Kidney (tissue), 14 donors: ENCODE data around the gene HLA-DMB. TPM values are rescaled to one million over a fixed set of nuclear protein-coding genes. Genes with fewer than 3 reads are reported as not detected.

ENCODE experiments used
- DNase-seq, 5 donors: peaks; one replicate each; pipeline ENCODE4 v3.0.0-alpha.2; 2013 to 2020
- FAIRE-seq: peaks from 2 replicates; lab custom pipeline; 2012; peaks lifted over from hg19 to GRCh38; lab: Jason Lieb, UNC
- H3K27ac ChIP-seq, 2 donors: one replicate each; pipeline ENCODE4 v1.7.0; 2013; ENCODE audit warnings: low read depth in 2 of 2, low read length in 2 of 2, inconsistent platforms in 1 of 2
- H3K27me3 ChIP-seq: one replicate; pipeline ENCODE4 v1.7.1; 2013; ENCODE audit warnings: low read length, inconsistent platforms; ENCODE audit not compliant: control insufficient read depth, insufficient read depth
- H3K36me3 ChIP-seq, 3 donors: one replicate each; pipeline versions ENCODE4 v1.7.0 to v1.7.1; 2013; ENCODE audit warnings: low read length in 3 of 3, control low read depth in 1 of 3, inconsistent platforms in 1 of 3; ENCODE audit not compliant: insufficient read depth in 3 of 3, control insufficient read depth in 2 of 3
- H3K4me1 ChIP-seq, 3 donors: one replicate each; pipeline versions ENCODE4 v1.7.0 to v1.7.1; 2013; ENCODE audit warnings: low read length in 3 of 3, inconsistent platforms in 1 of 3, low read depth in 1 of 3; ENCODE audit not compliant: control insufficient read depth in 2 of 3, insufficient read depth in 2 of 3
- H3K4me3 ChIP-seq, 3 donors: one replicate each; pipeline versions ENCODE4 v1.7.0 to v1.8.1; 2013; ENCODE audit warnings: low read length in 3 of 3, control low read depth in 1 of 3, inconsistent platforms in 1 of 3
- H3K9ac ChIP-seq, 3 donors: one replicate each; pipeline versions ENCODE4 v1.7.0 to v1.7.1; 2013; ENCODE audit warnings: low read length in 3 of 3, control low read depth in 1 of 3, inconsistent platforms in 1 of 3
- H3K9me3 ChIP-seq, 3 donors: one replicate each; pipeline versions ENCODE4 v1.7.0 to v1.7.1; 2013; ENCODE audit warnings: low read length in 3 of 3, control low read depth in 1 of 3, inconsistent platforms in 1 of 3; ENCODE audit not compliant: control insufficient read depth in 2 of 3, insufficient read depth in 1 of 3
- intact Hi-C: fragments of 100-400 bp; cut with DNase I; formaldehyde crosslinking; loops from one replicate; pipeline ENCODE4 v1.11.1; 2022
- polyA plus RNA-seq: library from polyadenylated mRNA; stranded (reverse); fragments of 350-450 nt; fragmentation: Illumina TruSeq; extraction: RNeasy Lipid Tissue Mini Kit (QIAGEN cat#74804); gene quantifications from one replicate; pipeline ENCODE4 v1.2.3, GENCODE V29; 2014; ENCODE audit warnings: low read depth, low replicate concordance; ENCODE audit not compliant: insufficient read depth
- total RNA-seq: library from RNA; stranded (reverse); fragmentation: NEBNext Ultra II Directional; extraction: Animal tissue kit (Norgen Biotek cat#: 25700); gene quantifications from one replicate; pipeline ENCODE4 v1.2.1, GENCODE V29; 2021
- TF ChIP-seq, protein P1 (sequence below): IDR thresholded peaks from 3 replicates; pipeline ENCODE4 v1.5.1; 2012; ENCODE audit warnings: mild to moderate bottlenecking, moderate library complexity, borderline replicate concordance; ENCODE audit not compliant: insufficient read depth; ENCODE audit errors: extremely low read depth
- donor health status: control.
- donor health status: control.
- donor health status: control.
- donor health status: control.
- donor health status: control.
- donor health status: DM: yes; HTN: yes; CAD: no.
- donor health status: Normal renal cell carcinoma (clear cell type).

The HLA-DMB gene
- total and polyA plus RNA-seq, 2 donors from 2014 or later: 45.5 to 78.0 TPM

DNA sequence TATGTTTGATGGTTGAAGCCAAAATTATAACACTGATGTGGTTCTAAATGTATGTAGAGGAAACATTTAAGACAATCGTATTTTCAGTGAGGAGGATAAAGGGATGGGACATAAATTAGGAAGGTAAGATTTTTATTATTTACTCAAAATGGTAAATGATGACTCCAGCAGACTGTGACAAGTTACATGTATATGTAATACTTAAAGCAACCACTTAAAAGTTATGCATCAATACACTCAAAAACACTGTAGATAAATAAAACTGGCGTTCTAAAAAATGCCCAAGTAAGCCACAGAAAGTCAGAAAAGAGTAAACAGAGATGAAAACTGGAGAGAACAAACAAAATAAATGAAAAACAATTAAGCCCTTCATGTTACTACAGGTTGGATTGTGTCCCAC, 18.7 kb downstream of the HLA-DMB start:
- Histone ChIP-seq H3K4me3 (no peak overlapping the region), H3K36me3 (no peaks in the 10 kb centered on the region), H3K27ac (no peak overlapping the region), H3K4me1 (no peaks in the 10 kb centered on the region), H3K9ac (no peak overlapping the region), H3K27me3 (no peaks in the 10 kb centered on the region), H3K9me3 (no peaks in the 10 kb centered on the region)
- DNase-seq (no peak), FAIRE-seq (no peak)
- intact Hi-C loops: no loop called here
- TF ChIP-seq, protein P1, sequence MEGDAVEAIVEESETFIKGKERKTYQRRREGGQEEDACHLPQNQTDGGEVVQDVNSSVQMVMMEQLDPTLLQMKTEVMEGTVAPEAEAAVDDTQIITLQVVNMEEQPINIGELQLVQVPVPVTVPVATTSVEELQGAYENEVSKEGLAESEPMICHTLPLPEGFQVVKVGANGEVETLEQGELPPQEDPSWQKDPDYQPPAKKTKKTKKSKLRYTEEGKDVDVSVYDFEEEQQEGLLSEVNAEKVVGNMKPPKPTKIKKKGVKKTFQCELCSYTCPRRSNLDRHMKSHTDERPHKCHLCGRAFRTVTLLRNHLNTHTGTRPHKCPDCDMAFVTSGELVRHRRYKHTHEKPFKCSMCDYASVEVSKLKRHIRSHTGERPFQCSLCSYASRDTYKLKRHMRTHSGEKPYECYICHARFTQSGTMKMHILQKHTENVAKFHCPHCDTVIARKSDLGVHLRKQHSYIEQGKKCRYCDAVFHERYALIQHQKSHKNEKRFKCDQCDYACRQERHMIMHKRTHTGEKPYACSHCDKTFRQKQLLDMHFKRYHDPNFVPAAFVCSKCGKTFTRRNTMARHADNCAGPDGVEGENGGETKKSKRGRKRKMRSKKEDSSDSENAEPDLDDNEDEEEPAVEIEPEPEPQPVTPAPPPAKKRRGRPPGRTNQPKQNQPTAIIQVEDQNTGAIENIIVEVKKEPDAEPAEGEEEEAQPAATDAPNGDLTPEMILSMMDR: no peak

DNA sequence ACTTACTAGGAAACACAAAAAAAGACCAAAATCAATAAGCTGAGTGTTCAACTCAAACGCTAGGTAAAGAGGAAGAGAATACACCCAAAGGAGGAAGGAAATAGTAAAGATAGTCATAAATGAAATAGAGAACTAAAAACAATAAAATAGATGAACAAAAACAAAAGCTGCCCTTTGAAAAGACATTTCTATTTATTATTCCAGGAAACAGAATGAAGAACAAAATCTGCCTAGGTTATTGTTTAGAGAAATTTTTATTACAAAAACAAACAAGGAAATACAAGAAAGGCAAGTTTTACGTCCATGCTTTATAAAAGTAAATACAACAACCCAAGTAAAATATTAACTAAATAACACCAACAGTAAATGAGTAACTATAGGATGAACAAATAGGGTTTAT, 20.1 kb downstream of the HLA-DMB start:
- FAIRE-seq (no peak), DNase-seq (no peak)
- Histone ChIP-seq H3K27ac (no peak overlapping the region), H3K9me3 (no peaks in the 10 kb centered on the region), H3K4me1 (no peaks in the 10 kb centered on the region), H3K27me3 (no peaks in the 10 kb centered on the region), H3K9ac (no peak overlapping the region), H3K4me3 (no peak overlapping the region), H3K36me3 (no peaks in the 10 kb centered on the region)
- intact Hi-C loops: no loop called here
- TF ChIP-seq, protein P1: no peak

DNA sequence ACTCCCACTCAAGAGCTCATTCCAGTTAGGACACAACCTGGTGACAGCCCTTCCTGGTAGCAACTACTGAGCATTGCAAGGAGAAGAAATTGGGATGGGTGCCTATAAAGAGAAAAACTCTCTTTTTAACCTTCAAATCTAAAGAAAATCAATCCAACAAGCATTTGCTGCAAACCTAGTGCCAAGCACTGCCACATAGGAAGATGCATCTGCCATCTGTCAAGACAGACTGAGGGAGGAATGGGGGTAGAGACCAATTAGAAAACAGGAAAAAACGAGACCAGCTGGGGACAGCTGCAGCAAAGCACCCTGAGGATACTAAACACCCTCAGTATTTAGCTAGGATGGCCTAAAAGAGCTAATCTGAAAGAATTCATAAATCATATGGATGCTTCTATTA, 27.9 kb downstream of the HLA-DMB start:
- FAIRE-seq (no peak), DNase-seq (peak in 1 of 5 donors; percentile 48)
- H3K9me3 ChIP-seq: no peaks in the 10 kb centered on the region
- no peak overlapping the region for H3K4me3 ChIP-seq
- no peaks in the 10 kb centered on the region for H3K4me1 ChIP-seq
- H3K36me3 ChIP-seq: no peaks in the 10 kb centered on the region
- TF ChIP-seq, protein P1: no peak
- no peak overlapping the region for H3K9ac ChIP-seq
- no peaks in the 10 kb centered on the region for H3K27me3 ChIP-seq
- no peak overlapping the region for H3K27ac ChIP-seq
- intact Hi-C loops: no loop called here

DNA sequence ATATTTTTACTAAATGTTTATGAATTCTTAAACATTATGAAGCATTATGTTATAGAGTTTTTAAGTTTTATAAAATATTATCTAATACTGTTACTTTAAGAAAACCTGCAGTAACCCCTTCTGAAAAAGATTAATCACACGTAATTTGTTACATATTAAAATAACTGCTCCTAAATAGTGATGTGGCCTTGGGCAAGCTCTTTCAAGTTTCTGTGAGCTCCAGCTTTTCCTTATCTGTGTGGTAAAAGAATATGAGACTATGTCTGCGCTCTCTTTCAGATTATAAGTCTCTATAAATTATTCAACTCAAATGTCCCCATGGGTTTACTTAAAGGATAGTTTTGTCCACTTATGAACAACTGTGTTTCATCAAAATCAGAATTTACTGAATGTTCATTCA, 31.9 kb downstream of the HLA-DMB start:
- peak in 1 of 5 donors; percentile 30 for DNase-seq
- H3K9ac ChIP-seq: no peak overlapping the region
- intact Hi-C loops: no loop called here
- H3K4me3 ChIP-seq: no peak overlapping the region
- H3K36me3 ChIP-seq: no peaks in the 10 kb centered on the region
- H3K4me1 ChIP-seq: no peaks in the 10 kb centered on the region
- no peaks in the 10 kb centered on the region for H3K9me3 ChIP-seq
- H3K27me3 ChIP-seq: no peaks in the 10 kb centered on the region
- H3K27ac ChIP-seq: no peak overlapping the region
- TF ChIP-seq, protein P1: no peak
- FAIRE-seq: no peak
